AG20443 (cell line): Measurements from ENCODE around the gene CD3E.

Source experiments
- DNase-seq: peaks from one replicate; pipeline ENCODE4 v3.0.0; 2012; ENCODE audit warnings: low spot score, mixed read lengths

The CD3E gene

GRCh38 chr11:118304568-118305248 lies at the start of gene CD3E:
Gene CD3E, plus strand, starts transcription at chr11:118304730. Its CDS starts 223 bp downstream, at chr11:118304953.
- no peak for DNase-seq

DNA sequence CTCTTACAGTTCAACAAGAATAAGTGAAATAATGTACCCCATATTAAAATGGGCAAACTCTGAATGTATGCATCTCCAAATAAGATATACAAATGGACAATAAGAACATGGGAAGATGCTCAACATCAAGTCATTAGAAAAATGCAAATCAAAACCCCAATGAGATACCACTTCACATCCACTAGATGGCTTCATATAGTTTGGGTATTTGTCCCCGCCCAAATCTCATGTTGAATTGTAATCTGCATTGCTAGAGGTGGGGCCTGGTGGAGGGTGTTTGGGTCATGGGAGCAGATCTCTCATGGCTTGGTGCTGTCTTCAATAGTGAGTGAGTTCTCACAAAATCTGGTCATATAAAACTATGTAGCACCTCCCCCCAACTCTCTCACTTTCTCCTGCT lies 46.1 kb upstream of the CD3E start:
- DNase-seq: no peak

DNA sequence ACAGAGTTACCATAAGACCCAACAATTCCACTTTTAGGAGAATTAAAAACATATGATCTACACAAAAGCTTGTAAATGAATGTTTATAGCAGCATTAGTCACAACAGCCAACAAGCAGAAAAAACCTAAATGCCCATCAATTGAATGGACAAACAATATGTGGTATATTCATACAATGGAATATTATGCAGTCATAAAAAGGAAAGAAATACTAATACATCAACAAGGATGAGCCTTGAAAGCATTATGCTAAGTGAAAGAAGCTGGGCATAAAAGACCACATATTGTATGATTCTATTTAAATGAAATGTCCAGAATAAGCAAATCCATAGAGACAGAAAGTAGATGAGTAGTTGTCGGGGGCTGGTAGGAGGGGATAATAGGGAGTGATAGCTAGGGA lies 45.4 kb upstream of the CD3E start:
- no peak for DNase-seq

- DNase-seq: no peak
Measured at GRCh38 chr11:118260353-118260752, 44.2 kb upstream of the CD3E start.

GRCh38 chr11:118263112-118263511 lies 41.4 kb upstream of the CD3E start:
- DNase-seq: no peak

- no peak for DNase-seq
Measured at GRCh38 chr11:118263695-118264568, 40.6 kb upstream of the CD3E start, which contains the start of gene MPZL2. Gene MPZL2, minus strand, starts transcription at chr11:118264297. Its CDS starts 144 bp downstream, at chr11:118264153.

GRCh38 chr11:118264569-118265465 lies 39.7 kb upstream of the CD3E start:
- DNase-seq: no peak

DNA sequence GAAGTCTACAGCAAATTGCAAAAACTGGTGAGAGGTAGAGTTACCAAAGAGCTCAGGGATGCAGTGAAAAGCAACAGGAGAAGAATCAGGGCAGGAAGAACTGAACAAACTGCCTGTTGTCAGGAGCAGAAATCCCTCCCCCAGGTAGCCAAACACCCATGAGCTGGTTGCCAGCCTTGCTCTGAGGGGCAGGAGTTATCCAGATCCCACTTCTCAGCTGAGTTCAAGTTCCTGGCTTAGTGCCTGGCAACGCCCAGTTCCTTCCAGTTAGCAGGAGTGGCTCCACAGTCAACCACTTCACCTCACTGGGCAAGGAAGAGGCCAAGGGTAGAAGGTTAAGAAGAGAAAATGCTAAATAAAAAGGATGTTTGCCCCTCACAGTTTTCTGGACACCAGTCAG lies 38.6 kb upstream of the CD3E start:
- no peak for DNase-seq

GRCh38 chr11:118267486-118267885 lies 37.0 kb upstream of the CD3E start:
- no peak for DNase-seq

DNA sequence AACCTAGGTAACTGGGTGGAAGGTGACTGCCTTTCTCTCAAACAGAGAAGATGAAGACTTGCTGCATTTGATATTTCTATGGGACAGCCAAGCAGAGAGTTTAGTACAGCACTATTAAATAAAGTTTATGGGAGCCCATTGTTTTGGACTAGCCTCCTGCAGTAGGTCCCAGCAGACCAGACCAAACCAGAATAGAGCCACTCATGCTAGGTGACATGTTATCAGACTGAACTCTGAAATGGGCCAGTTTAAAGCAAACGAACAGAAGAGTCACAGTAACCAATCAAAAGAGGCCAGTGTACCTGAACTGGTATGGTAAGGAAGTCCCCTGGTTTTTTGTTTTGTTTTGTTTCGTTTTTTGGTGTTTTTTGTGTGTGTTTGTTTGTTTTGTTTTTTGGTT lies 32.5 kb upstream of the CD3E start:
- DNase-seq: no peak

- no peak for DNase-seq
Measured at GRCh38 chr11:118274186-118274585, 30.3 kb upstream of the CD3E start.

DNA sequence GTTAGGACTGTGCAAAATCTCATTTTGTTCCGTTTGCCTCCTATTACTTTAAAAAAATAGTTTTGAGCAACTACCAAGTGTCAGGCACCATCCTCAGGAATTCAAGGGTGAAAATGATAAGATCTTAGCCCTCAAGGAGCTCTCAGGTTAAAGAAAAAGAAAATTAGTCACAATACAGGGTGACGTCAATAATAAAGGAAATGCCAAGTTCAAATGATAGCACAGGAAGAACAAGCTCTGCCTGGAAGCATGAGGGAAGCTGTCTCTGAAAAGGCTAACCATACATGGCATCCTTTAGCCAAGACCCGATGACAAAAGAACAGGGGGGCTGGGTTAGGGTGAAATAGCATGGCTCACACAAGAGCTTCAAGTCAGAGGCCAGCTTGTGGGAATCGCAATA lies 29.4 kb upstream of the CD3E start:
- no peak for DNase-seq

- no peak for DNase-seq
Measured at GRCh38 chr11:118276422-118276821, 28.1 kb upstream of the CD3E start.

DNA sequence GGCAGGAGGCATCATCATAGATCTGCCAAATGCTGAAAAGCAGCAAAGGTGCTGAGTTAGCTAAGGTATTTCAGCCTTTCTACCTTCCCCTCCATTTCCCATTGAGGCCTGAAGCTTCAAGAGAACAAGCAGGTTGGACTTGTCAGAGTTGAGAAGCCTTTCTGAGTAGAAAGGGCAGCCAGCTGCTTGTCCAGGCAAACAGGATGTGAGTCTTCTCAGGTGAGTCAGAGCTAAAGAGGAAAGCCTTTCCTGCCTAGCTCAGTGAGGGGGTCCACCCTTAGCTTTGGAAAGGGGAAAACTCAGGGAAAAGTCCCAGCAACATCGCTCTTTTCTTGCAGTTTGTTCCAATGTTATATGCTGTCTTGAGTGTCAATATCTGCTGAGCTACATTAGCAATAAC lies 27.2 kb upstream of the CD3E start:
- no peak for DNase-seq

DNA sequence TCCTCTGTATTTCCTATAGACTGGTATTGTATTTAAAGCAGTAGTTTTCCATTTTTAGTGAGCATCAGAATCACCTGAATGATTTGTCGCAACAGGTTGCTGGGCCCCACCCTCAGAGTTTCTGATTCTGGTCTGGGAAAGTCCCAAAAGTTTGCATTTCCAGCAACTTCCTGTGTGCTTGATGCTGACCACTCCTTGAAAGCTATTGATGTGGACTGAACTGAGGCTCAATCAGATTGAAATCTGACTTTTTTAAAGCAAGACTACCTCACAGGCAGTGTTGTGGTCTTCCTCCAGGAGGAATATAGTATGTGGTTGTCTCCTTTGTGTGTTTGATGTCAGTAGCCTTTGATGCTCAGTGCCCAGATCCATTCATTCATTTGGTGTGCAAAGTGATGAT lies 23.2 kb upstream of the CD3E start:
- DNase-seq: no peak

GRCh38 chr11:118282606-118283005 lies 21.9 kb upstream of the CD3E start:
- DNase-seq: no peak

- DNase-seq: no peak
Measured at GRCh38 chr11:118283037-118283636, 21.4 kb upstream of the CD3E start.

- DNase-seq: no peak
Measured at GRCh38 chr11:118283756-118284350, 20.7 kb upstream of the CD3E start.

GRCh38 chr11:118286545-118286944 lies 18.0 kb upstream of the CD3E start:
- no peak for DNase-seq

DNA sequence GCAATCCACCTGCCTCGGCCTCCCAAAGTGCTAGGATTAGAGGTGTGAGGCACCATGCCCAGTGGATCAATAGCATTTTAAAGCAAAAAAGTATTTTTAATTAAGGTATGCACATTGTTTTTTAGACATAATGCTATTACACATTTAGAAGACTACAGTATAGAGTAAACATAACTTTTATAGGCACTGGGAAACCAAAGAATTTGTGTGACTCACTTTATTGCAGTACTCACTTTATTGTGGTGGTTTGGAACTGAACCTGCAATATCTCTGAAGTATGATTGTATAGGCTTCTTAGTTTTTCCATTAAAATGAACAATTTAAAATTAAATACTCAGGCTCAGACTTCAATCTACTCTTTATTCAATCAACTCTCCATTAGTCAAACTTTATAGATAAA lies 17.5 kb upstream of the CD3E start:
- no peak for DNase-seq

- no peak for DNase-seq
Measured at GRCh38 chr11:118289401-118289800, 15.1 kb upstream of the CD3E start.

GRCh38 chr11:118290923-118291322 lies 13.6 kb upstream of the CD3E start:
- DNase-seq: no peak
